Measurements from ENCODE around the gene ASAP2.

ASAP2 gene

GRCh38 chr2:9317559-9317958, 110.9 kb downstream of the ASAP2 start:
- DNase-seq, result no peak

GRCh38 chr2:9318461-9319337, 112.1 kb downstream of the ASAP2 start:
- DNase-seq, result peak in 4 of 51 donors; percentile 21 to 31 (median 22)

GRCh38 chr2:9319338-9319715, 112.7 kb downstream of the ASAP2 start:
- DNase-seq, result no peak

GRCh38 chr2:9322576-9322975, 116.0 kb downstream of the ASAP2 start:
- no peak for DNase-seq

GRCh38 chr2:9325428-9325827, 118.8 kb downstream of the ASAP2 start:
- DNase-seq, result no peak

GRCh38 chr2:9326975-9327374, 120.4 kb downstream of the ASAP2 start:
- no peak for DNase-seq

GRCh38 chr2:9327873-9328352, 121.3 kb downstream of the ASAP2 start:
- DNase-seq, result no peak

- no peak for DNase-seq
Measured at GRCh38 chr2:9328931-9329330, 122.3 kb downstream of the ASAP2 start.

- no peak for DNase-seq
Measured at GRCh38 chr2:9329497-9329896, 122.9 kb downstream of the ASAP2 start.

GRCh38 chr2:9330612-9331270, 124.1 kb downstream of the ASAP2 start:
- DNase-seq, result no peak

- no peak for DNase-seq
Measured at GRCh38 chr2:9331704-9332103, 125.1 kb downstream of the ASAP2 start.

GRCh38 chr2:9332136-9332852, 125.7 kb downstream of the ASAP2 start:
- DNase-seq, result no peak

- no peak for DNase-seq
Measured at GRCh38 chr2:9332853-9333245, 126.2 kb downstream of the ASAP2 start.

GRCh38 chr2:9333591-9334171, 127.1 kb downstream of the ASAP2 start:
- peak in 22 of 51 donors; percentile 6 to 60 (median 29) for DNase-seq

- no peak for DNase-seq
Measured at GRCh38 chr2:9334761-9335160, 128.1 kb downstream of the ASAP2 start.

- no peak for DNase-seq
Measured at GRCh38 chr2:9335322-9335832, 128.8 kb downstream of the ASAP2 start.

GRCh38 chr2:9336241-9336575, 129.6 kb downstream of the ASAP2 start:
- DNase-seq, result no peak

- DNase-seq, result peak in 1 of 51 donors; percentile 13
Measured at GRCh38 chr2:9336576-9337314, 130.1 kb downstream of the ASAP2 start.

GRCh38 chr2:9337901-9338300, 131.3 kb downstream of the ASAP2 start:
- DNase-seq, result no peak

- peak in 1 of 51 donors; percentile 68 for DNase-seq
Measured at GRCh38 chr2:9341337-9341887, 134.8 kb downstream of the ASAP2 start.

- no peak for DNase-seq
Measured at GRCh38 chr2:9342659-9343058, 136.0 kb downstream of the ASAP2 start.
